Activated CD8-positive, alpha-beta T cell treated with anti-CD3 and anti-CD28 coated beads for 36 hours (primary cell): ENCODE measurements around the gene RYR2. TPM values are rescaled to one million over a fixed set of nuclear protein-coding genes. Genes with fewer than 3 reads are reported as not detected.
"Not testable (repeated sequence)": the region's sequence is repeated elsewhere in the genome, so short reads cannot be mapped to it uniquely, and the experiment has no call there.

Experiments
- ATAC-seq: fragments of 200-7000 bp; cut with Tn5 transposase; one replicate; pipeline ENCODE4 v1.10.0; 2021; ENCODE audit warnings: mild to moderate bottlenecking, moderate library complexity
- CTCF ChIA-PET: fragments of 350-600 bp; sonication (Branson Sonifier 250); formaldehyde crosslinking; loops from one replicate; lab custom pipeline; 2021; ENCODE audit warnings: antibody characterized with exemption; lab: Charles Lee
- POLR2A ChIA-PET: fragments of 350-600 bp; sonication (Branson Sonifier 250); formaldehyde crosslinking; loops from one replicate; lab custom pipeline; 2021; ENCODE audit warnings: antibody characterized with exemption; lab: Charles Lee
- DNase-seq: peaks from one replicate; pipeline ENCODE4 v3.0.0-alpha.2; 2020
- H3K27ac Mint-ChIP-seq: one replicate; pipeline ENCODE4 v1.8.0; 2021; ENCODE audit warnings: mild to moderate bottlenecking, mixed read lengths
- H3K27me3 Mint-ChIP-seq: one replicate; pipeline ENCODE4 v1.8.0; 2021; ENCODE audit warnings: mixed read lengths
- H3K36me3 Mint-ChIP-seq: one replicate; pipeline ENCODE4 v1.8.0; 2021; ENCODE audit warnings: low read depth, mixed read lengths
- H3K4me1 Mint-ChIP-seq: one replicate; pipeline ENCODE4 v1.8.0; 2021; ENCODE audit warnings: low read depth, mixed read lengths
- H3K4me3 Mint-ChIP-seq: one replicate; pipeline ENCODE4 v1.8.0; 2021; ENCODE audit warnings: mild to moderate bottlenecking, moderate library complexity, mixed read lengths
- H3K9me3 Mint-ChIP-seq: one replicate; pipeline ENCODE4 v1.8.0; 2021; ENCODE audit warnings: mixed read lengths
- intact Hi-C: fragments of 100-400 bp; cut with micrococcal nuclease; formaldehyde crosslinking; loops from one replicate; pipeline ENCODE4 v1.10.0; 2022
- total RNA-seq, 2 experiments: library from RNA; stranded (reverse); gene quantifications; one replicate each; pipeline ENCODE4 v1.2.3, GENCODE V29; 2021
- TF ChIP-seq, protein P1 (sequence below): fragments of 200-600 bp; IDR thresholded peaks from one replicate; pipeline ENCODE4 v1.8.0; 2022; ENCODE audit warnings: antibody characterized with exemption, mild to moderate bottlenecking

Gene RYR2
- total RNA-seq, 2 experiments from 2014 or later, result 0.02 TPM

DNA sequence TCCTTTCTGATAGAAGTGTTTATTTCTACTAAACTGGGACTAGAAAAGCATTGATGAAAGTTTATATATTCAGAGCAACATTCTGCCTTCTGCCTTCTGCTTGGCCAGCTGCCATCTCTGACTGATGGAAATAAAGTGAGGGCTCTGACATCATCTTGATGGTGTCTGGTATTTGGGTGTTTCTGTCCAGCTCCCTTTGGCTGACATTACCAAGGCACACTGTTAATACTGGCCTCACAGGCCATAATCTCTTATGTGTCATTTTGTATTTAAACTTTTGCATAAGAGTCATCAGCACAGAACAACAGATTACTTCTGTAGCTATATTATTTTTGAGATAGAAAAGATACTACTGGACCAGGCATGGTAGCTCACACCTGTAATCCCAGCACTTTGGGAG lies 216.9 kb downstream of the RYR2 start:
- no peak for DNase-seq
- Mint-ChIP-seq H3K4me3 (no peak overlapping the region), H3K4me1 (no peaks in the 10 kb centered on the region), H3K27me3 (peaks cover 10% of the 10 kb centered on the region), H3K27ac (no peak overlapping the region), H3K36me3 (no peaks in the 10 kb centered on the region), H3K9me3 (no peaks in the 10 kb centered on the region)
- POLR2A ChIA-PET, result no interaction called here
- CTCF ChIA-PET, result no interaction called here
- TF ChIP-seq, protein P1, sequence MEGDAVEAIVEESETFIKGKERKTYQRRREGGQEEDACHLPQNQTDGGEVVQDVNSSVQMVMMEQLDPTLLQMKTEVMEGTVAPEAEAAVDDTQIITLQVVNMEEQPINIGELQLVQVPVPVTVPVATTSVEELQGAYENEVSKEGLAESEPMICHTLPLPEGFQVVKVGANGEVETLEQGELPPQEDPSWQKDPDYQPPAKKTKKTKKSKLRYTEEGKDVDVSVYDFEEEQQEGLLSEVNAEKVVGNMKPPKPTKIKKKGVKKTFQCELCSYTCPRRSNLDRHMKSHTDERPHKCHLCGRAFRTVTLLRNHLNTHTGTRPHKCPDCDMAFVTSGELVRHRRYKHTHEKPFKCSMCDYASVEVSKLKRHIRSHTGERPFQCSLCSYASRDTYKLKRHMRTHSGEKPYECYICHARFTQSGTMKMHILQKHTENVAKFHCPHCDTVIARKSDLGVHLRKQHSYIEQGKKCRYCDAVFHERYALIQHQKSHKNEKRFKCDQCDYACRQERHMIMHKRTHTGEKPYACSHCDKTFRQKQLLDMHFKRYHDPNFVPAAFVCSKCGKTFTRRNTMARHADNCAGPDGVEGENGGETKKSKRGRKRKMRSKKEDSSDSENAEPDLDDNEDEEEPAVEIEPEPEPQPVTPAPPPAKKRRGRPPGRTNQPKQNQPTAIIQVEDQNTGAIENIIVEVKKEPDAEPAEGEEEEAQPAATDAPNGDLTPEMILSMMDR, result no peak
- intact Hi-C loops, result no loop called here
- no peak for ATAC-seq

DNA sequence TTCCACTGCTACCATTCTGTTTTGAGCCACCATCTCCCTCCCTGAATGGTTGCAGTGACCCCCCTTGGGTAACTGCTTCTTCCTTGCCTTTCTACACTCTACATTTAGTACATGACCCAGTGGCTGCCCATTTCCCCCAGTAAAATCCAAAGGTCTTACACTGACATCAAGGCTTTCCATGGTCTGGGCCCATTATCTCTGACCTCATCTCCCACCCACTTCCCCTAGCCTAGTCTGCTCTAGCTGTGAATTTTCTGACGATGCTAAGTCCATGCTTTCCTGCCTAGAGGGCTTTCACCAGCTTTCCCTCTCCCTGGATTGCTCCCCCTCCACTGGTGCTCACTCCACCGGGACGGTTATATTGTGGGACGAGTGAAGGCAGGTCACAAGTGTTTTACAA lies 219.2 kb downstream of the RYR2 start:
- Mint-ChIP-seq H3K36me3 (no peaks in the 10 kb centered on the region), H3K4me3 (no peak overlapping the region), H3K27ac (no peak overlapping the region), H3K9me3 (no peaks in the 10 kb centered on the region), H3K27me3 (peaks cover 10% of the 10 kb centered on the region), H3K4me1 (no peaks in the 10 kb centered on the region)
- ChIA-PET CTCF (no interaction called here), POLR2A (no interaction called here)
- TF ChIP-seq, protein P1, result no peak
- ATAC-seq (no peak), DNase-seq (no peak)
- intact Hi-C loops, result no loop called here

DNA sequence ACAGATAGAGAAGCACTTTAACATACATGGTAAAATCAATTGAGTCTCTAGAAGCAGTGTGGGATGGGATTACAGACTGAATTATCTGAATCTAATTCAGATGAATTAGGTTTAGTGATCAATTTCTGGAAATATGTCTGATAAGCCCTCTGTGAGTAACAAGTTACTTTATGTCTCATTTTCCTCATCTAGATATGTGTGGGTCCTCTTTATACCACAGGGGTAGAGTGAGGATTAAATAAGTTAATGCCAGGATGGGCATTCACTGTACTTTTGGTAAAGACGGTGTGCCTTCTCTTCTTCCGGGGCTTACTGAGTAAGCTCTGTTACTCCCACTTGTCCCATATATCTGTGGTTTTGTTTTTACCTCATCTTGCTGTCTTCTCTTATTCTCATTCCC lies 225.8 kb downstream of the RYR2 start:
- Mint-ChIP-seq H3K27me3 (peaks cover 4% of the 10 kb centered on the region), H3K4me3 (no peak overlapping the region), H3K9me3 (no peaks in the 10 kb centered on the region), H3K36me3 (no peaks in the 10 kb centered on the region), H3K4me1 (peaks cover 6% of the 10 kb centered on the region), H3K27ac (no peak overlapping the region)
- TF ChIP-seq, protein P1, result no peak
- ChIA-PET POLR2A (no interaction called here), CTCF (no interaction called here)
- DNase-seq (no peak), ATAC-seq (no peak)
- intact Hi-C loops, result no loop called here

GRCh38 chr1:237269938-237270337 lies 228.0 kb downstream of the RYR2 start:
- H3K9me3 Mint-ChIP-seq, result no peaks in the 10 kb centered on the region
- intact Hi-C loops, result no loop called here
- no peak overlapping the region for H3K27ac Mint-ChIP-seq

GRCh38 chr1:237270353-237270752 lies 228.4 kb downstream of the RYR2 start:
- intact Hi-C loops, result no loop called here
- H3K27ac Mint-ChIP-seq, result no peak overlapping the region
- DNase-seq (no peak), ATAC-seq (no peak)
- H3K36me3 Mint-ChIP-seq, result no peaks in the 10 kb centered on the region
- ChIA-PET CTCF (no interaction called here), POLR2A (no interaction called here)
- H3K4me1 Mint-ChIP-seq, result peaks cover 6% of the 10 kb centered on the region
- peaks cover 4% of the 10 kb centered on the region for H3K27me3 Mint-ChIP-seq
- TF ChIP-seq, protein P1, result no peak
- no peak overlapping the region for H3K4me3 Mint-ChIP-seq
- no peaks in the 10 kb centered on the region for H3K9me3 Mint-ChIP-seq

More at GRCh38 chr1:237269938-237270337, 228.0 kb downstream of the RYR2 start:
- Mint-ChIP-seq H3K27me3 (peaks cover 4% of the 10 kb centered on the region), H3K4me1 (peaks cover 6% of the 10 kb centered on the region), H3K4me3 (no peak overlapping the region), H3K36me3 (no peaks in the 10 kb centered on the region)
- ATAC-seq, result peak; percentile 47
- CTCF ChIA-PET, result no interaction called here
- TF ChIP-seq, protein P1, result no peak
- no peak for DNase-seq
- POLR2A ChIA-PET, result no interaction called here

DNA sequence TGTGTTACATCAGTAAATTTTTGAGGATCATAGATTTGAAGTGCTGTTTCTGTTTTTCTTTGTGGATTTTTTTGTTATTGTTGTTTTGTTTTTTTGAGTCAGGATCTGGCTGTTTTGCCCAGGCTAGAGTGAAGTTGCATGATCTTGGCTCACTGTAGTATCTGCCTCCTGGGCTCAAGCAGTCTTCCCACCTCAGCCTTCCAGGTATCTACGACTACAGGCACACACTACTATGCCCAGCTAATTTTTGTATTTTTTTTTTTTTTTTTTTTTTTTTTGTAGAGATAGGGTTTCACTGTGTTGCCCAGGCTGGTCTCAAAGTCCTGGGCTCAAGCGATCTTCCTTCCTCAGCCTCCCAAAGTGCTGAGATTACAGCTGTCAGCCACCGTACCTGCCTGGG lies 236.0 kb downstream of the RYR2 start:
- H3K4me3 Mint-ChIP-seq, POLR2A ChIA-PET, CTCF ChIA-PET, H3K36me3 Mint-ChIP-seq, H3K27me3 Mint-ChIP-seq, H3K9me3 Mint-ChIP-seq, ATAC-seq, DNase-seq, H3K27ac Mint-ChIP-seq, intact Hi-C loops, H3K4me1 Mint-ChIP-seq: not testable (repeated sequence)
